Mesenchymal stem cell (in vitro differentiated cells and primary cell): ENCODE measurements around the gene MVK.
A peak's percentile ranks its signal among the peaks of the same experiment; 100 is the strongest.

Experiments used
- DNase-seq: peaks from one replicate; pipeline ENCODE4 v3.0.0-alpha.2; 2013
- H2AFZ ChIP-seq: one replicate; pipeline ENCODE4 v1.6.1; 2013; ENCODE audit warnings: low read depth, mild to moderate bottlenecking, control low read depth, inconsistent platforms, low read length, moderate library complexity
- H2AK5ac ChIP-seq: 2 replicates; pipeline ENCODE4 v1.6.1; 2013; ENCODE audit warnings: low read length, moderate library complexity, mild to moderate bottlenecking, inconsistent platforms; ENCODE audit not compliant: severe bottlenecking
- H2BK120ac ChIP-seq: one replicate; pipeline ENCODE4 v1.6.1; 2013; ENCODE audit warnings: low read depth, mild to moderate bottlenecking, inconsistent platforms, low read length, moderate library complexity
- H2BK12ac ChIP-seq, 2 experiments: one replicate each; pipeline ENCODE4 v1.6.1; 2013; ENCODE audit warnings: inconsistent platforms in 2 of 2, low read length in 2 of 2, mild to moderate bottlenecking in 2 of 2, moderate library complexity in 2 of 2, control low read depth in 1 of 2
- H2BK15ac ChIP-seq: one replicate; pipeline ENCODE4 v1.6.1; 2013; ENCODE audit warnings: mild to moderate bottlenecking, low read depth, inconsistent platforms; ENCODE audit not compliant: poor library complexity, severe bottlenecking
- H2BK5ac ChIP-seq: 2 replicates; pipeline ENCODE4 v1.6.1; 2013; ENCODE audit warnings: low read depth, mild to moderate bottlenecking, low read length, control low read depth, inconsistent platforms; ENCODE audit not compliant: poor library complexity, severe bottlenecking
- H3K14ac ChIP-seq, 2 experiments: one replicate each; pipeline ENCODE4 v1.6.1; 2013; ENCODE audit warnings: inconsistent platforms in 2 of 2, low read length in 2 of 2, control low read depth in 1 of 2, mild to moderate bottlenecking in 1 of 2, moderate library complexity in 1 of 2
- H3K18ac ChIP-seq, 2 experiments: one replicate each; pipeline ENCODE4 v1.6.1; 2013; ENCODE audit warnings: inconsistent platforms in 2 of 2, low read length in 2 of 2, control low read depth in 1 of 2, low read depth in 1 of 2, mild to moderate bottlenecking in 1 of 2
- H3K23ac ChIP-seq, 2 experiments: one replicate each; pipeline ENCODE4 v1.6.1; 2013; ENCODE audit warnings: inconsistent platforms in 2 of 2, low read length in 2 of 2, mild to moderate bottlenecking in 2 of 2, moderate library complexity in 2 of 2, control low read depth in 1 of 2
- H3K27ac ChIP-seq: 2 replicates; pipeline ENCODE4 v1.5.1; 2013; ENCODE audit warnings: mild to moderate bottlenecking, moderate library complexity, low read length, control low read depth, inconsistent platforms; ENCODE audit not compliant: poor library complexity, severe bottlenecking
- H3K27me3 ChIP-seq, 2 experiments: 2 replicates each; pipeline versions ENCODE4 v1.6.1 to v1.7.0; 2013; ENCODE audit warnings: low read length in 2 of 2, mild to moderate bottlenecking in 2 of 2, moderate library complexity in 2 of 2, control low read depth in 1 of 2, inconsistent platforms in 1 of 2; ENCODE audit not compliant: control insufficient read depth in 1 of 2, insufficient read depth in 1 of 2
- H3K36me3 ChIP-seq, 2 experiments: 2 replicates each; pipeline versions ENCODE4 v1.6.1 to v1.7.0; 2013; ENCODE audit warnings: low read length in 2 of 2, control low read depth in 1 of 2, inconsistent platforms in 1 of 2, low read depth in 1 of 2, mild to moderate bottlenecking in 1 of 2; ENCODE audit not compliant: insufficient read depth in 2 of 2, control insufficient read depth in 1 of 2
- H3K4ac ChIP-seq, 2 experiments: one replicate each; pipeline ENCODE4 v1.6.1; 2013; ENCODE audit warnings: inconsistent platforms in 2 of 2, low read length in 2 of 2, mild to moderate bottlenecking in 2 of 2, moderate library complexity in 2 of 2, control low read depth in 1 of 2, low read depth in 1 of 2
- H3K4me1 ChIP-seq: 2 replicates; pipeline ENCODE4 v1.6.1; 2013; ENCODE audit warnings: low read depth, low read length, control low read depth; ENCODE audit not compliant: control insufficient read depth, insufficient read depth
- H3K4me2 ChIP-seq: 2 replicates; pipeline ENCODE4 v1.6.1; 2013; ENCODE audit warnings: low read length, mild to moderate bottlenecking, inconsistent platforms; ENCODE audit not compliant: poor library complexity, severe bottlenecking
- H3K4me3 ChIP-seq, 2 experiments: 2 replicates each; pipeline versions ENCODE4 v1.5.1 to v1.7.0; 2013; ENCODE audit warnings: low read length in 2 of 2, mild to moderate bottlenecking in 2 of 2, control low read depth in 1 of 2, low read depth in 1 of 2; ENCODE audit not compliant: insufficient read depth in 1 of 2
- H3K79me1 ChIP-seq: replicated peaks from 2 replicates; pipeline ENCODE4 v1.6.1; 2013; ENCODE audit warnings: mild to moderate bottlenecking, control low read depth, low read length, inconsistent platforms; ENCODE audit not compliant: poor library complexity, severe bottlenecking
- H3K9ac ChIP-seq: 2 replicates; pipeline ENCODE4 v1.7.0; 2013; ENCODE audit warnings: mild to moderate bottlenecking, low read length, moderate library complexity
- H3K9me3 ChIP-seq: 2 replicates; pipeline ENCODE4 v1.7.0; 2013; ENCODE audit warnings: mild to moderate bottlenecking, low read length; ENCODE audit not compliant: control insufficient read depth
- H4K8ac ChIP-seq: one replicate; pipeline ENCODE4 v1.6.1; 2013; ENCODE audit warnings: inconsistent platforms, mild to moderate bottlenecking, low read length, moderate library complexity
- H4K91ac ChIP-seq: one replicate; pipeline ENCODE4 v1.6.1; 2013; ENCODE audit warnings: mild to moderate bottlenecking, low read length, inconsistent platforms
- WGBS: methylation state at CpG from one replicate; pipeline ENCODE4 v1.1.7; 2013; ENCODE audit warnings: mixed read lengths; 5-methylcytosine and 5-hydroxymethylcytosine counted together

Gene MVK

DNA sequence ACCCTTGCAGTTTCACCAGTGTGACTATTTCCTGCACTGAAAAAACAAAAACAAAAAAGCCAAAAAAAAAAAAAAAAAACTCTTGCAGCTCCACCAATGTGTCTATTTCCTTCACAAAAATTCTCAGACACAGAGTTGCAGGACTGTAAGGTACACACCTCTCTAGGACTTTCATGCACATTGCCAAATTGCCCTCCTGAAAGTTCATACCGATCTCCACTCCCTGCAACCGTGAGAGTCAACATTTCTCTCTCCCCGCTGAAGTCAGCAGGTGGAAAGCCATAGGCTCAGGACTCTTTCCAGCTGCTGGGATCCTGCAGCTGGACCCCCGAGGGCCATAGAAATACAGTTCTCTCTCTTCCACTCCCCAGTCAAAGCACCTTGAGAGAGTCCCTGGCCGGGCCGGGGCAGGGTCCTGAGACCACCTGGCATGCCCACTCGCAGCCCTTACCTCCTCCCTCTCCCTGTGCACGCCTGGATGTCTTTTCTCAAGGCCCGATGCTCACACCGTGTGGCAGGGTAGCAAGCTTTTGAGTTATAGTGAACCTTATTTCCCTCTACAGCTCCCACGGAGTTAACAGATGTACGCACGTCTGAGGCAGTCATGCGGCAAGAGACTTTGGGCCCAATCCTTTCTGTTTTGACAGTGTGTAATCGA, 23.9 kb upstream of the MVK start:
- Histone ChIP-seq H2BK5ac (no peak overlapping the region), H2AFZ (no peak overlapping the region), H3K9ac (no peak overlapping the region), H3K14ac (no peak overlapping the region), H3K18ac (no peak overlapping the region), H2BK15ac (peak overlapping the region; percentile 61), H4K8ac (no peak overlapping the region), H3K4me2 (no peak overlapping the region), H3K79me1 (no peaks in the 10 kb centered on the region), H3K27me3 (peaks cover 35 to 81% of the 10 kb centered on the region in 2 experiments), H2BK120ac (no peak overlapping the region), H3K4me1 (peaks cover 12% of the 10 kb centered on the region), H3K23ac (no peak overlapping the region), H3K36me3 (no peaks in the 10 kb centered on the region), H3K9me3 (no peaks in the 10 kb centered on the region), H2BK12ac (no peak overlapping the region), H4K91ac (no peak overlapping the region), H2AK5ac (no peak overlapping the region), H3K4me3 (no peak overlapping the region), H3K4ac (no peak overlapping the region), H3K27ac (no peak overlapping the region)
- WGBS, result 78% methylated on average over 11 of the region's 15 CpGs
- DNase-seq, result no peak

DNA sequence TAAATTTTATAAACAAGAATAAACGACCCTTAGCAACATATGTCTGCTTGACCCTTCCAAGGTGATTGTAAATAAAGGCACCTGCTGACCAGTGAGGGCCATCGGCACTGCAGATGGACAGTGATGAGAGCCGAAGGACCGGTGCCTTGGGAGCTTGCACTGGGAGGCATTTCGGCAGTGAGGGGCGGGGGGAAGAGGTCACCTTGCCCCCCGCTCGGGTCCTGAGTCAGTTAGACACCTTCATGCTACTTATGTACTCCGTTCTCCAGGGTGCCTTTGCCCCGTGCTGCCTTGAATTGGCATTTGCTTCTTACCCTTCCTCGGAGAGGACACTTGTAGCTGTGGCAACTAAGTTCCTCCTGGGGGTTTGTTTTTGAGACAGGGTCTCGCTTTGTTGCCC, 23.3 kb upstream of the MVK start:
- DNase-seq, result no peak
- Histone ChIP-seq H3K4me2 (no peak overlapping the region), H3K14ac (no peak overlapping the region), H4K91ac (no peak overlapping the region), H2BK15ac (no peak overlapping the region), H3K18ac (no peak overlapping the region), H3K9me3 (no peaks in the 10 kb centered on the region), H3K79me1 (no peaks in the 10 kb centered on the region), H3K4ac (no peak overlapping the region), H2AFZ (no peak overlapping the region), H2BK5ac (no peak overlapping the region), H3K9ac (no peak overlapping the region), H3K27me3 (peaks cover 36 to 83% of the 10 kb centered on the region in 2 experiments), H2BK12ac (no peak overlapping the region), H3K4me1 (peaks cover 9% of the 10 kb centered on the region), H3K4me3 (no peak overlapping the region), H3K23ac (no peak overlapping the region), H3K36me3 (no peaks in the 10 kb centered on the region), H2BK120ac (no peak overlapping the region), H2AK5ac (no peak overlapping the region), H4K8ac (no peak overlapping the region), H3K27ac (no peak overlapping the region)
- 82% methylated on average over 12 of the region's 12 CpGs for WGBS

- no peak overlapping the region for H2AFZ ChIP-seq
- H3K36me3 ChIP-seq, result no peaks in the 10 kb centered on the region
- H2BK15ac ChIP-seq, result peak overlapping the region; percentile 26
- no peak overlapping the region for H2BK120ac ChIP-seq
- no peak overlapping the region for H3K9ac ChIP-seq
- H3K4me1 ChIP-seq, result peaks cover 7% of the 10 kb centered on the region
- no peaks in the 10 kb centered on the region for H3K79me1 ChIP-seq
- WGBS, result 95% methylated on average over 6 of the region's 6 CpGs
- peaks cover 36 to 88% of the 10 kb centered on the region in 2 experiments for H3K27me3 ChIP-seq
- H3K4me2 ChIP-seq, result no peak overlapping the region
- no peak overlapping the region for H3K4me3 ChIP-seq
- no peak overlapping the region for H4K8ac ChIP-seq
- H2BK12ac ChIP-seq, result no peak overlapping the region
- no peak overlapping the region for H3K18ac ChIP-seq
- no peak overlapping the region for H3K4ac ChIP-seq
- no peak overlapping the region for H2AK5ac ChIP-seq
- H4K91ac ChIP-seq, result no peak overlapping the region
- no peak for DNase-seq
- no peak overlapping the region for H3K14ac ChIP-seq
- H3K27ac ChIP-seq, result no peak overlapping the region
- H3K23ac ChIP-seq, result no peak overlapping the region
- H2BK5ac ChIP-seq, result no peak overlapping the region
- H3K9me3 ChIP-seq, result no peaks in the 10 kb centered on the region
These were observed 22.5 kb upstream of the MVK start for GRCh38 chr12:109551108-109551507.

DNA sequence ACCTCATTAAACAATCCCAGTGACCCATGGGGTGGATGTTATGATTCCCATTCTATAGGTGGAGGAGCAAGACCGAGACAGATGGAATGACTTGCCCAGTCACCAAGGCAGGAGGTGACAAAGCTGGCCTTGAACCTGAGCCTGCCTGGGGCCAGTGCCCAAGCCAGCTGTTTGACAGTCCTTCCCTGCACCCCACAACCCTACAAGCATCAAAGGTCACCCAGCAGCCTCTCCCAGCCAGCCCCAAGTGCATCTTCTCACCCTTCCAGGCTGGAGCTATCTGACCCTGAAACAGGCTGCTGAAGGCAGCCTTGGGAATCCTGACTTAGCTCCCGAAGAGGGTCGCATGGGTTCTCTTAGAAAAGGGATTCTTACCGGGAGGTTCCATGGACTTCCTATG, 20.6 kb upstream of the MVK start:
- Histone ChIP-seq H2BK120ac (no peak overlapping the region), H3K4me2 (no peak overlapping the region), H3K79me1 (no peaks in the 10 kb centered on the region), H3K4me1 (peaks cover 14% of the 10 kb centered on the region), H3K14ac (no peak overlapping the region), H3K18ac (no peak overlapping the region), H4K8ac (no peak overlapping the region), H3K27me3 (peaks cover 29 to 72% of the 10 kb centered on the region in 2 experiments), H3K23ac (no peak overlapping the region), H3K27ac (no peak overlapping the region), H2BK15ac (no peak overlapping the region), H4K91ac (no peak overlapping the region), H3K36me3 (peaks cover 6% of the 10 kb centered on the region in 2 experiments), H3K4ac (no peak overlapping the region), H2AFZ (no peak overlapping the region), H2AK5ac (no peak overlapping the region), H2BK12ac (no peak overlapping the region), H3K4me3 (no peak overlapping the region), H3K9me3 (no peaks in the 10 kb centered on the region), H2BK5ac (no peak overlapping the region), H3K9ac (no peak overlapping the region)
- 83% methylated on average over 4 of the region's 4 CpGs for WGBS
- DNase-seq, result no peak
